Glutamatergic neuron (in vitro differentiated cells): ENCODE data around the gene SLC24A3. TPM values are rescaled to one million over a fixed set of nuclear protein-coding genes. Genes with fewer than 3 reads are reported as not detected.

Experiments used
- DNase-seq: peaks from one replicate; pipeline ENCODE4 v3.0.0; 2022
- H3K27ac Mint-ChIP-seq: one replicate; pipeline ENCODE4 v1.8.0; 2020; ENCODE audit warnings: mild to moderate bottlenecking, mixed read lengths, inconsistent platforms; ENCODE audit not compliant: unreplicated experiment
- H3K27me3 Mint-ChIP-seq: one replicate; pipeline ENCODE4 v1.8.0; 2020; ENCODE audit warnings: mild to moderate bottlenecking, moderate library complexity, mixed read lengths, inconsistent platforms; ENCODE audit not compliant: unreplicated experiment
- H3K36me3 Mint-ChIP-seq: one replicate; pipeline ENCODE4 v1.8.0; 2020; ENCODE audit warnings: mild to moderate bottlenecking, mixed read lengths, inconsistent platforms; ENCODE audit not compliant: unreplicated experiment
- H3K4me1 Mint-ChIP-seq: one replicate; pipeline ENCODE4 v1.8.0; 2020; ENCODE audit warnings: mild to moderate bottlenecking, low read depth, mixed read lengths, inconsistent platforms; ENCODE audit not compliant: unreplicated experiment
- H3K4me3 Mint-ChIP-seq: one replicate; pipeline ENCODE4 v1.8.0; 2020; ENCODE audit warnings: mild to moderate bottlenecking, mixed read lengths, inconsistent platforms; ENCODE audit not compliant: unreplicated experiment
- H3K9me3 Mint-ChIP-seq: one replicate; pipeline ENCODE4 v1.8.0; 2020; ENCODE audit warnings: mild to moderate bottlenecking, moderate library complexity, mixed read lengths, inconsistent platforms; ENCODE audit not compliant: unreplicated experiment
- CTCF ChIP-seq: fragments of 200-600 bp; sonication (generic); IDR thresholded peaks from one replicate; pipeline ENCODE4 v1.5.0; 2021; ENCODE audit not compliant: partially characterized antibody, unreplicated experiment
- total RNA-seq: library from RNA; stranded (reverse); fragmentation: NEBNext Ultra II Directional; extraction: Animal tissue kit (Norgen Biotek cat#: 25700); gene quantifications from one replicate; pipeline ENCODE4 v1.2.1, GENCODE V29; 2021; ENCODE audit not compliant: unreplicated experiment

The SLC24A3 gene
- total RNA-seq, 1 donor from 2014 or later, result 9.7 TPM

GRCh38 chr20:19738951-19739350, 526.5 kb downstream of the SLC24A3 start:
- TF ChIP-seq CTCF, result no peak
- Mint-ChIP-seq H3K27ac (no peak overlapping the region), H3K4me3 (no peak overlapping the region), H3K9me3 (peaks cover 3% of the 10 kb centered on the region), H3K4me1 (peaks cover 47% of the 10 kb centered on the region), H3K27me3 (peaks cover 7% of the 10 kb centered on the region), H3K36me3 (no peaks in the 10 kb centered on the region)
- no peak for DNase-seq

GRCh38 chr20:19739351-19739750, 526.9 kb downstream of the SLC24A3 start:
- Mint-ChIP-seq H3K27ac (no peak overlapping the region), H3K27me3 (peaks cover 7% of the 10 kb centered on the region), H3K4me1 (peaks cover 43% of the 10 kb centered on the region), H3K9me3 (peaks cover 3% of the 10 kb centered on the region), H3K36me3 (no peaks in the 10 kb centered on the region), H3K4me3 (no peak overlapping the region)
- DNase-seq, result no peak
- no peak for TF ChIP-seq CTCF

- Mint-ChIP-seq H3K9me3 (peaks cover 6% of the 10 kb centered on the region), H3K27me3 (peaks cover 9% of the 10 kb centered on the region), H3K4me3 (no peak overlapping the region), H3K4me1 (peaks cover 32% of the 10 kb centered on the region), H3K36me3 (no peaks in the 10 kb centered on the region), H3K27ac (no peak overlapping the region)
- DNase-seq, result no peak
- no peak for TF ChIP-seq CTCF
Observed at GRCh38 chr20:19740512-19740911, 528.1 kb downstream of the SLC24A3 start.

GRCh38 chr20:19741924-19742323, 529.5 kb downstream of the SLC24A3 start:
- Mint-ChIP-seq H3K36me3 (no peaks in the 10 kb centered on the region), H3K27me3 (peaks cover 7% of the 10 kb centered on the region), H3K9me3 (peaks cover 6% of the 10 kb centered on the region), H3K4me1 (peaks cover 27% of the 10 kb centered on the region), H3K4me3 (no peak overlapping the region), H3K27ac (no peak overlapping the region)
- no peak for TF ChIP-seq CTCF
- no peak for DNase-seq

- no peak overlapping the region for H3K4me3 Mint-ChIP-seq
- DNase-seq, result no peak
- H3K4me1 Mint-ChIP-seq, result peaks cover 21% of the 10 kb centered on the region
- no peak overlapping the region for H3K27ac Mint-ChIP-seq
- no peak for TF ChIP-seq CTCF
- H3K9me3 Mint-ChIP-seq, result peaks cover 6% of the 10 kb centered on the region
- H3K36me3 Mint-ChIP-seq, result no peaks in the 10 kb centered on the region
- H3K27me3 Mint-ChIP-seq, result peaks cover 7% of the 10 kb centered on the region
Observed at GRCh38 chr20:19742974-19743639, 530.7 kb downstream of the SLC24A3 start.
